Mucosa of descending colon (tissue), 3 donors: Measurements from ENCODE around the gene TEN1. TPM values are rescaled to one million over a fixed set of nuclear protein-coding genes. Genes with fewer than 3 reads are reported as not detected.
"Not testable (repeated sequence)": the region's sequence is repeated elsewhere in the genome, so short reads cannot be mapped to it uniquely, and the experiment has no call there.

ENCODE experiments used
- ATAC-seq: fragments of 200-7000 bp; cut with Tn5 transposase; one replicate; pipeline ENCODE4 v1.9.1; 2020; ENCODE audit warnings: mild to moderate bottlenecking, moderate library complexity
- DNase-seq, 3 donors: peaks; one replicate each; pipeline ENCODE4 v3.0.0-alpha.2; 2020
- H3K36me3 ChIP-seq: fragments of 200-600 bp; one replicate; pipeline ENCODE4 v1.8.0; 2021; ENCODE audit warnings: low read depth, mild to moderate bottlenecking
- H3K4me1 ChIP-seq: fragments of 200-600 bp; one replicate; pipeline ENCODE4 v1.8.0; 2021; ENCODE audit warnings: low read depth, mild to moderate bottlenecking
- H3K4me3 ChIP-seq: fragments of 200-600 bp; one replicate; pipeline ENCODE4 v1.8.0; 2021; ENCODE audit warnings: mild to moderate bottlenecking
- H3K9me3 ChIP-seq: fragments of 200-600 bp; one replicate; pipeline ENCODE4 v1.8.0; 2021; ENCODE audit warnings: mild to moderate bottlenecking
- CTCF ChIP-seq: fragments of 200-600 bp; IDR thresholded peaks from one replicate; pipeline ENCODE4 v1.8.0; 2022; ENCODE audit warnings: antibody characterized with exemption, mild to moderate bottlenecking
- intact Hi-C, 2 donors: fragments of 100-400 bp; cut with DNase I in 1 of 2; cut with micrococcal nuclease in 1 of 2; formaldehyde crosslinking; loops; one replicate each; pipeline versions ENCODE4 v1.11.0 to v1.11.1; 2022; cut with DNase I, micrococcal nuclease
- total RNA-seq, 3 donors: library from RNA; stranded (reverse); fragmentation: NEBNext Ultra II Directional in 2 of 3; extraction: Animal tissue kit (Norgen Biotek cat#: 25700) in 2 of 3; gene quantifications; one replicate each; pipeline versions ENCODE4 v1.2.1 to v1.2.4, GENCODE V29; 2021 to 2023
- donor health status: DM: no; HTN: no; CAD: no; lungs with moderate emphysema.
- donor health status: DM: no; HTN: no; CAD: no.
- donor health status: DM: no; HTN: yes; CAD: no.

Gene TEN1
- total RNA-seq, 3 donors from 2014 or later: 16.1 to 36.4 (median 23.1) TPM

GRCh38 chr17:76034428-76035350 lies 55.6 kb downstream of the TEN1 start:
- no peaks in the 10 kb centered on the region for H3K9me3 ChIP-seq
- intact Hi-C loops: no loop called here
- ATAC-seq (no peak), DNase-seq (no peak)
- no peaks in the 10 kb centered on the region for H3K36me3 ChIP-seq
- TF ChIP-seq CTCF: no peak
- peaks cover 4% of the 10 kb centered on the region for H3K4me1 ChIP-seq
- H3K4me3 ChIP-seq: no peak overlapping the region

- no peaks in the 10 kb centered on the region for H3K4me1 ChIP-seq
- peak in 1 of 3 donors; percentile 33 for DNase-seq
- intact Hi-C loops: no loop called here
- no peak for ATAC-seq
- TF ChIP-seq CTCF: no peak
- H3K4me3 ChIP-seq: no peak overlapping the region
- H3K36me3 ChIP-seq: peaks cover 3% of the 10 kb centered on the region
- H3K9me3 ChIP-seq: no peaks in the 10 kb centered on the region
These were observed 57.6 kb downstream of the TEN1 start for GRCh38 chr17:76036497-76037261.

GRCh38 chr17:76038050-76038449 lies 59.0 kb downstream of the TEN1 start:
- DNase-seq: no peak
- H3K4me3 ChIP-seq: no peak overlapping the region
- H3K36me3 ChIP-seq: peaks cover 3% of the 10 kb centered on the region
- intact Hi-C loops: no loop called here
- no peaks in the 10 kb centered on the region for H3K9me3 ChIP-seq
- no peaks in the 10 kb centered on the region for H3K4me1 ChIP-seq
- no peak for ATAC-seq
- no peak for TF ChIP-seq CTCF

GRCh38 chr17:76039121-76039520 lies 60.1 kb downstream of the TEN1 start:
- no peak for TF ChIP-seq CTCF
- H3K4me3 ChIP-seq: no peak overlapping the region
- H3K4me1 ChIP-seq: no peaks in the 10 kb centered on the region
- DNase-seq (peak in 1 of 3 donors; percentile 11), ATAC-seq (no peak)
- intact Hi-C loops: no loop called here
- no peaks in the 10 kb centered on the region for H3K9me3 ChIP-seq
- H3K36me3 ChIP-seq: peaks cover 3% of the 10 kb centered on the region

GRCh38 chr17:76040376-76040775 lies 61.3 kb downstream of the TEN1 start:
- TF ChIP-seq CTCF: no peak
- Histone ChIP-seq H3K4me1 (no peaks in the 10 kb centered on the region), H3K4me3 (no peak overlapping the region), H3K36me3 (peaks cover 3% of the 10 kb centered on the region), H3K9me3 (no peaks in the 10 kb centered on the region)
- DNase-seq (no peak), ATAC-seq (no peak)
- intact Hi-C loops: no loop called here

GRCh38 chr17:76042868-76043267 lies 63.8 kb downstream of the TEN1 start:
- H3K9me3 ChIP-seq, ATAC-seq, DNase-seq: not testable (repeated sequence)

GRCh38 chr17:76044475-76045007 lies 65.5 kb downstream of the TEN1 start:
- peaks cover 11% of the 10 kb centered on the region for H3K36me3 ChIP-seq
- H3K9me3 ChIP-seq, H3K4me3 ChIP-seq, DNase-seq, ATAC-seq, intact Hi-C loops, H3K4me1 ChIP-seq: not testable (repeated sequence)

More at GRCh38 chr17:76042868-76043267, 63.8 kb downstream of the TEN1 start:
- intact Hi-C loops, H3K4me3 ChIP-seq, H3K4me1 ChIP-seq, H3K36me3 ChIP-seq: not testable (repeated sequence)
